ENCODE results near the gene CCDC187. TPM values are rescaled to one million over a fixed set of nuclear protein-coding genes. Genes with fewer than 3 reads are reported as not detected.

Gene CCDC187
- polyA plus RNA-seq, 1 donor: 0.06 TPM

DNA sequence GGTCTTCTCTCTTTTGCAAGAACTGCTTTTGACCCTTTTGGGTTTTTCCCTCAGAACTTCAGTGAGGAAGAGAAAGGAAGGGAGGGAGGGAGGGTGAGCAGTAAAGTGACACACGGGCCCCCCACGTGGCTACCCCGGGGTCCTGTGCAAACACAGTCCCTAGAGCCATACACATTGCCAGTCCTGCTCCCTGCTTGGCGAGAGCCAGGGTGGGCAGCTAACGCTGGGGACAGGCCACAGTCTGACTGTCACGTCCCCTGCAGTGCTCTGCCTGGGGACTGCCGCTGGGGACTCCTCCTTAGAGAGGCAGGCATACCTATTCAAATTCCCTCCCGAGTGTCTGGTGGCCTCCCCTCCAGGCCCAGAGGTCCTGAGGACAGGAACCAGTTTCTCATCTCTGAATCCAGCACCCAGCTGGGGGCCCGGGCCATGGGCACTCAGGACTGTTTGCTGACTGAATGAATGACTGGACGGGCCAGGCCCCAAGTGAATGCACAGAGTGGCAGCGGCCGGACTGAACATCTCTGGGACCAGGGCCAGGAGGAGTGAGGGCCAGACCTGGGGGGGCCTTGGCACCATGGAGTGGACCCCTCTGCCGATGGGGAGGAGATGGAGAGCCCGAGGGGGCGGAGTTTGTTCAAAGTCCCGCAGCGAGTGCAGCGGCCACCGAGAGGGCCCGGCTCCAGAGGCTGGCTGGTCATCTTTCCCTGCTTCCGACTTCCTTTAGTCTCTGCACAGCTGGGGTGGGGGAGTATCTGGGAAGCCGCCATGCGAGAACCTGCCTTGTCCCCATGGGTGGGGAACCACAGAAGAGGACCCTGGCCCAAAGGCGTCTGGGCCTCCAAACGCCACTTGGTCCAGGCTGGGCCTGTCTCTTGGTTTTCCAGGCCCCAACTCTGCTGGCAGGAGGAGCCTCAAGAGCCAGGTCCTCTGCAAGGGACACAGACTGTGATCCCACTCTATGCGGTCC is 5.8 kb downstream of the CCDC187 start:
- no peak for DNase-seq (ENCODE audit: low read depth)

DNA sequence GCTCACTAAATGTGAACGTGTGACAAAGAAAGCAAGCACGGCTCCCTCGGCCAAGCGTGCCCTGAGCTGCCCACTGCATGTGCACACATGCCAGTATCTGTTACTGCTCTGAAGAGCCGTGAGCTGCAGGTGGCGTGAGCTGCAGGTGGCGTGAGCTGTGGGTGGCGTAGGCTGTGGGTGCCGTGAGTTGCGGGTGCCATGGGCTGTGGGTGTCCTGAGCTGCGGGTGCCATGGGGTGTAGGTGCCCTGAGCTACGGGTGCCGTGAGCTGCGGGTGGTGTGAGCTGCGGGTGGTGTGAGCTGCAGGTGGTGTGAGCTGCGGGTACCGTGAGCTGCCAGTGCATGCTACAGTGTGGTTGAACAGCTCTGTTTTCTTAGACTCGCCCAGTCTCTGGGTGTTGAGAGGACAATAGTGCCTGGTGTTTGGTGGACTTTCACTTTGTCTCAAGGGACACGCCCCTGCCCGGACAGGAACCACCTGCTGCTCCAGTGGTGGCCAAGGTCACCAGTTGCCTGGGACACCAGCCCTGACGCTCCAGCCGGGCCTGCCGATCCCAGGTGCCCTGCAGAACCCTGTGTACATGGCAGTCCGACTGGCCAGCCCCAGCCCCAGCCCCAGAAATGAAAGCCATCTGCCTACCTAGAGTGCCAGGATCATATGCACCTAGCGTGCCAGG is 6.7 kb downstream of the CCDC187 start:
- DNase-seq (ENCODE audit: low read depth): no peak

DNA sequence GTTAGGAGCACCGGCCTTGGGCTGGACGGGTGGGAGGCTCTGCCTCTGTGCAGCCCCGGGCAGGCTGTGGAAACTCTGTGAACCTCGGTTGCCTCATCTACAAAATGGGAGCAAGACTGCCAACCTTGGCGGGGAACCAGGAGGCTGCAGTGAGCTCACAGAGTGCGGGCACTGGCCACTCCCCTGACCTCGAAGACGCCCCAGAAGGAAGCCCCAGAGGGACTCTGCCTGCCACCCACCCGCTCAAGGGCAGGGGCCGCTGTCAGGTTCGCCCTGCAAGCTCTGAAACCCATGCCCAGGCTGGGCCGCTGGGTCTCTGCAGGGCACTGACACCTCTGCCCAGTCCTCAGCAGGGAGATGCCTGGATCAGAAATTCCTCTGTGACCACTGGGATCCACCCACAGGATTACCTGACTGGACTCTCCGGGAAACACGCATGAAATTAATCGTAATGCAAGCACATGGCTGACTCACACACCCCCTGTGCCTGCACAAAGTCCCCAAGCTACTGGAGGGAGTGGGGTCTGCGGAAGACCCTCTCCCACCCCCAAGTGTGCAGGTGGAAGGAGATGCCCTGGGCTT is 7.4 kb downstream of the CCDC187 start:
- DNase-seq (ENCODE audit: low read depth): no peak

DNA sequence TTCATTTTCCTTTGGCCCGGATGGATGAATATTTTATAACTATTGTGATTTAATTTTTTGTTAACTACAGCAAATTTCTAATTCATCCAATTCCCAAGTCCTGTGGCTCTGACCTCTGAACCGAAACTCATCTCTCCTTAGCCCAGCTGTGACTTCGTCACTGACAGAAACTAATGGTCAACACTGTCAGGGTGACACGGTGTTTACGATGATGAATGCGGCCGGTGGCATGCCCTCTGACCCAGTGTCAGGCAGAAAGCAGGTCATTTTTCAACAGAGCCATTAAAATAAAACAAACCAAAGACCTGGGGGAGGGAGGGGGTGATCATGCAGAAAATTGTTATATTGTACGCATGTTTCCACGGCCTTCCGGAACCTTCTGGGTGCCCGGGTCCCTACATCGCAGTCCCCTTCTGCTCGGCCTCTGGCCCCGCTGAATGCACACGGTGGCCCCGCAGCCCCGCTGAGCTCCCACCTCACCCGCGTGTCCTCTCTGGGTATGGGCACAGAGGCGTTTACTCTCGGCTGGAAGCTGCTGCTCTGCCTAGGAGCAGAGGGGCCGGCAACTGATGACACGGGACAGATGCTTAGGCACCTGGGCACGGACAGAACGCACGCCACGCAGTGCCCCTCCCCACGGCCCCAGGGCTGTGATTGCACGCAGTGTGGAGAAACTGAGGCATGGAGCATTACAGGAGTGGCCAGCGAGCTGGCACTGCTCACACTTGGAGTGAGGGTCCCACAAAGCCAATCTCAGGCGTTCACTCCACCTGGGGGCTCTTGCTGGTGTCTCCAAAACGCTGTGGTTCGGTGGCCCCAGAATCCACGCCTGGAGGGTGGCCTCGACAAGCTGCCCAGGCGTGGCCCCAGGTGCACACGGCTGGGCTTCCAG is 8.1 kb downstream of the CCDC187 start:
- DNase-seq (ENCODE audit: low read depth): no peak

DNA sequence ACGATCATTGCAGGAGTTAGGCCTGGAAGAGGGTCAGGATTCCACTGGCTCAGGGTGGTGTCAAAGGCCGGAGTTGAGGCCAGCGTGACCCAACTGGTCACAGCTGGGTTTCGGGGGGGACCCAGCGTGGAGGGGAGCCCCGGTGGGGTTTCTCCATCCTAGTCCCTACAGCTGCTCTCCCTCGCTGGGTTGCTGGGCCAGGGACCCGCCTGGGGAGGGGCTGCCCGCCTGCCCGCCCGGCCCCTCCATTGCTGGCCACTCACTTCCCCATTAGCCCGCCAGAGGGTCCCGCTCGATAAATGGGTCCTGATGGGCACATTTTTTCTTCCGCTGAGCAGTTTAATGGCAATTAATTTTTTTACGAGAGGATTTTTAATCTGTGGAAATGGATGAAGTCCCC is 8.8 kb downstream of the CCDC187 start:
- no peak for DNase-seq (ENCODE audit: low read depth)

DNA sequence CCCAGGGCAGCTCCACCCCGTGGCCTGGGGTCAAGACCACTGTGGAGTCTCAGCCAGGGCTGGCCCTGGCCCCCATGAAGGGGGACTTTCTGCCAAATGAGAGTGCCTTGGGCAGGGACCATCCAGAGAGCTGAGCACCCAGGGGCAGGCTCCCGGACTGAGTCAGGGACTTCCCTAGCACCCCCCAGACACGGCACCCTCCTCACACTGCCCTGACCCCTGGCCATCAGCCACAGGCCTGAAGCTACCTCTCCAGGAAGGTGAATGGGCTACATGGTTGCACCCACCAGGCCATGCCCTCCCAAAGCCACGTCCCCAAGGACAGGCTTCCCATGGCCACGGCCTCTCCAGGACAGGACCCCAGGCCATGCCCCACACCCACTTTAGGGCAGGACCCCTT is 9.5 kb downstream of the CCDC187 start:
- no peak for DNase-seq (ENCODE audit: low read depth)

DNA sequence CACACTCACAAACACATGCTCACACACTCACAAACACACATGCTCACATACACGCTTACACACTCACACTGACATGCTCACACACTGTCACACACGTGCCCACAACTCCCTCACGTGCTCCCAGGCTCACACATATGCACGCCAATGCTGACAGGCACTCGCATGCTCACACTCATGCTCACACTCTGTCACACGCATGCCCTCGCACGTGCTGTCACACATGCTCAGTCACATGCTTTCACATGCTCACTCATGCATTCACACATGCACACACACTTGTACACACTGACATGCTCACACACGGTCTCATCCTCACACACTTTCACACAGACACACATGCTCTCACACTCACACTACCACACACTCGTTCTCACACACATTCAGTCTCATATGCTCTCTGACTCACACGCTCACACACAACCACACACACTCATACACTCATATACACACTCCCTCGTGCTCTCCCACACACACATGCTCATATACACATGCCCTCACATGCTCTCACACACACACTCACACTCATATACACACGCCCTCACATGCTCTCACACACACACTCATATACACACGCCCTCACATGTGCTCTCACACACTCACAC is 10.3 kb downstream of the CCDC187 start:
- no peak for DNase-seq (ENCODE audit: low read depth)

DNA sequence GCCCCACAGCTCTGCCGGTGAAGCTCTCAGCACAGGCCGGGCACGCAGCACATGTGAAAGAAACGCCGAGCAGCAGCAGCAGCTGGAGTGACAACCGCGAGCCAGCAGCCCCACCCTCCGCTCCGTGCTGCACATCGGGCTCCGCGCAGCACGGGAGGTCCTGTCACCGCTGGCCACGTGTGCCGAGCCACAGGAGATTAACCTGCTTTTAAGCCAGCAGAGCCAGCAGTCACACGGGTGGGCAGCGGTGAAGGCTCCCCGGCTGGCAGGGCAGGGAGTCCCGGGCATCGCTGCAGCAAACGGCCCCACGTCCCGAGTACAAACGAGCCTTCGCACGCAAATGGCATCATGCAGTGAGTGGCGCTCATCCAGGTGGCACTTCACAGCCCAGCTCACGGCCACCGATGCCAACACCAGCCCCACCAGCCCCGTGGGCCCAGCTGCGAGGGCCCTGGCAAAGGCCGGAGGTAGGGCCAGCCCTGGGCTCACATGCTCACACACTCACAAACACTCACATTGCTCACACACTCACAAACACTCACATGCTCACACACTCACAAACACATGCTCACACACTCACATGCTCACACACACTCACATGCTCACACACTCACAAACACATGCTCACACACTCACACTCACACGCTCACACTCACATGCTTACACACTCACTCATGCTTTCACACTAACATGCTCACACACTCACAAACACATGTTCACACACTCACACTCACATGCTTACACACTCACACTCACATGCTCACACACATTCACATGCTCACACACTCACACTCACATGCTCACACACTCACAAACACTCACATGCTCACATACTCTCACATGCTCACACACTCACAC is 11.1 kb downstream of the CCDC187 start:
- DNase-seq (ENCODE audit: low read depth): no peak

DNA sequence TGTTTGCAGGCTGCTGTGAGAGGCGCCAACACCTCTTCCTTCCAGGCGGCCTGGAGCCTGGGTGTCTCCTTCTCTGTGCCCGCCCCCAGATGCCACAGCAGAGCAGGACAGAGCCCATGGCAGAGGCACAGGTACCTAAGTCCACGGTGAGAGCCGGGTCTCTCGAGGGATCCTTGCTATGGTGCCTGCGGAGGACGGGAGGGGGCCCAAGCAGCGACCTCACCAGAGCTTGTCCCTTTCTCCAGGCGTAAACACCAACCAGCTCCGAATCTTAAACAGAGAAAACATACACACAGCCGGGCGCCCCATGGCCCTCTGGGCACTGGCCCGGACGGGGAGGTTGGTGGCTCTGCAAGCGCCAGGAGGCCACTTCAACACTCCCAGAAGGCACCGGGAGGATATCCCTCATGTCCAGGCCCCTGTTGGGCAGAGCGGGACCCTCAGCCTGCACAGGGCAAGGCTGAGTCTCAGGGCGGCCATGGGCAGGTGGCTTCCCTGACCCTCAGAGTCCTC is 11.8 kb downstream of the CCDC187 start:
- DNase-seq (ENCODE audit: low read depth): no peak

DNA sequence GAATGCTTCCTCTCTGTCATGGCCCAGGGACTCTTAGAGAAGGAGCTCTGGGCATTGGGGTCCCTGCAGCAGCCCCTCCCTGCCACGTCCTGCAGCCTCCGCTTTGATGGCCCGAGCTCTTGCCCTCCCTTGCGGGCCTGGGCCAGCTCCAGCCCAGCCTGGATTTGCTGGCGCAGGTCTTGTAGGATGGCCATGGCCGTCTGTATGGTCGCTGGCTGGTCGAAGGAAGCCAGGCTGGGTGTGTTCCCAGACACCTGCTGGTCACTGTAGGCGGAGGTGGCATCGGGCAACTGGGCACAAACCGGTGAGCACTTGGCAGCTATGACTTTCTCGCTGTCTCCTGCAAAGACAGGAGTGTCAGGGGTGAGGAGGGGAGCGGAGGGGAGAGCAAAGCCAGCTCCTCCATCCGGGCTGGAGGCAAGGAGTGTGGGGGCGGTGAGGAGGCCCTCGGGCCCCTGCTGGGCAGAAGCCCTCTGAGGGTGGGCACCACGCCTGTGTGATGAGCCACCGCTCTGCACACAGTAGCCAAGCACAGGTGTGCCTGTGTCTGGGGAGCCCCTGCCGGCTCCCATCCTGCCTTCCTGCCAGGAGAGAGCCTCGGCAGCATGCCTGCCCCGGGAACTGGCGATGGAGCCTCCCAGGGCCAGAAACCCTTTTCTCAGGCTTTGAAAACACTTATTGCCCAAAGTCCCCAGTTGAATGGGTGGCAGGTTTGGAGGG is 12.4 kb downstream of the CCDC187 start:
- DNase-seq (ENCODE audit: low read depth): no peak

DNA sequence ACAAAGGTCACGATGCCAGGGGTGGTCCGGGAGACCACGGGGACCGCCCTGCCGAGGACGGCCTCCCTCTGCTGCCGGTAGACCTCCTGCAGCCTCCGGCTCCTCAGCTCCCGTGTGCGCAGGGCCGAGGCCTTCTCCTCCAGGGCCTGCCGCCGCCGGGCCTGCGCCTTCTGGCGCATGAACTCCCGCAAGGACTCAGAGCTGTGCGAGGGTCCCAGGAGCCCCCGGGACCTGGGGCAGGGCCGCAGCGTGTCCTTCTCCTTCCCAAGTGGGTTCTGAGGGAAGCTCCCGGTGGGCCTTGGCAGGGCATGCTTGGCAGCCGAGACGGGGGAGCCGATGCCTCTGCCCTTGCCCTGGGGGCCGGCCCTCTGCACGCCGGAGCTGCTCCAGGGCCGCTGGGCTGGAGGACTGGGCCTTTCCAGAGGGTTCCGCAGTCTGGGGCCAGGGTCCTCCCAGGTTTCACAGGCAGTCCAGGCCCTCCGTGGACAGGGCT is 13.3 kb downstream of the CCDC187 start:
- DNase-seq (ENCODE audit: low read depth): no peak

DNA sequence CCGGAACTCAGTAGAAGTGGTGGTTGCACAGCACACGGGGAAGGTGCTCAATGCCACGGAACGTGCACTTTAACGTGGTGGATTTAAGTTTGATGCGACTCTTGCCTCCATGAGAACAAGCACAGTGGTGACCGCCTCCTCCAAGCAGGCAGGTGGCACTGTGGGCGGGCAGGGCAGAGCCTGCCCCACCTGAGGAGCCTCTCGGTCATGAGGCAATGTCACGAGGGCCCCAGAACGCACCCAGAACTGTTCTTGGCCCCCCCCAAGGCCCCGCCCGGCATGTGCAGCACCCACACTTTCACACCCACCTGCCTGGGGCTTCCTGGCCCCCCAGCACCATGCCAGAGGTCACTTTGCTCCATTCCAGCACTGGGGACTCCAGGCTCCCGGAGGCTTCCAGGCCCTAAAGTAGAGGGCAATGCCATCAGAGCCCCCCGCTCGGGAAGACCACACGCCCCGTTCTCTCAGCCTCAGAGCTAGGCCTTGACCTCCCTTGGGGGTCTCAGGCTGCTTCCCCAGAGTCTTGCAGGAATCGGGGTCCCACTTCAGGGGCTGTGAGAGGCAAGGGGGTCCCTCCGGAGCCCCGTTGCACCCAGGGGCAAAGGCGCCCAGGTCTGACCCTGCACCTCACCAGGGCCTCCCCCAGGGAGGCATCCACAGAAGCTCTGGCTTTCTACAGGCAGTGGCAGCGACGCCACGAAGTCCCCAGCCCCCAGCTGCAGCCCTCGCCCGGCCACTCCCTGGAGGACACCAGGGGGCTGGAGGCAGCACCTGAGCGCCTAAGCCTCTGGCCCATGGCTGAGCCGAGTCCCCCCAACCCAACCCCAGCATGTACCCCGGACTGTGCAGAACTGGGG is 14.0 kb downstream of the CCDC187 start:
- no peak for DNase-seq (ENCODE audit: low read depth)

DNA sequence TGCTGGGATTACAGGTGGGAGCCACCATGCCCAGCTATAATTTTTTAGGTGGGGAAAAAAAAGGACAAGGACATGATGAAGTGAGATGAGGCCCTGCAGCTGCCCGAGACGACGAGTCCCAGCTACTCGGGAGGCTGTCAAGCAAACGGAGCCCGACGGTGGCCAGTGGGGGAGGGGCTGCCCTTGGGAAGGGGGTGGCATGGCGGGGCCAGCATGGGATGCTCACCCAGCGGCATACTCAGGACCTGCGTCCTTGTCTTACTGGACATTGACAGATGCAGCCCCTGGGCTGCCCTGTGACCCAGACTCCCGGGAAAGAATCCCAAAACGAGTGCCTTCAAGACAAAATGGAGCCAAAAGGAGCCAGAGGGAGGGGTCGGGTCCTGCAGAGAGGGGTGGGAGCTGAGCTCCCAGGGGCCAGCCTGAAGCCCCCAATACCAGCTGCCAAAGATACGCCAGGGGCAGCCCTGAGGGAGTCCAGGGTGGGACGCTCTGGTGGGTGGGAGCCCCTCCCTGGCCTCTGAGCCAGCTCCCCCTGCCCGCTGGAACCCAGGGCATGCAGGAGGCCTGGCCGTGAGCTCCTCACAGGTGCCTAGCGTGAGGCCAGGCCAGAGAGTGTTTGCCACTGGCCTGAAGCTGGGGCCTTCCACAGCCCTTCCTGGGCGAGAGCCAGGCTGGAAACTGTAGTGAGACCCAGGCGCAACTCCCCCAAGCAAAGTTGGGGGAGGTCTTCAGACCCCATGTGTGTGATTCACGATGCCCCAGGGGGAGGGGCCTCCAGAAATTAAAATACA is 15.7 kb downstream of the CCDC187 start:
- no peak for DNase-seq (ENCODE audit: low read depth)

DNA sequence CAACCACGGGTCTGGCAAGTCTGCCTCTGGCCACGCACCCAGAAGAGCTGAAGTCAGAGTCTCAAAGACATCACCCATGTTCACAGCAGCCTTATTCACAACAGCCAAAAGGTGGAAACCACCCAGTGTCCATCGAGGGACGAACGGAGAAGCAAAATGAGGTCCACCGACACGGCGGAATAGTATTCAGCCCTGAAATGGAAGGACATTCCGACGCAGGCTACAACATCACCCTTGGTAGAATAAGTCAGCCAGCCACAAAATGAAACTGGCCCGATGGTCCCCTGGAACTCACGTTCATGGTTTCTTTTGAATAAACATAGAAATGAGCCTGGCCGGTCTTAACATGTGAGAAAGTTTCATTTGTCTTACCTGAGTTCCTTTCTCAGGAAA is 16.9 kb downstream of the CCDC187 start:
- DNase-seq (ENCODE audit: low read depth): no peak

DNA sequence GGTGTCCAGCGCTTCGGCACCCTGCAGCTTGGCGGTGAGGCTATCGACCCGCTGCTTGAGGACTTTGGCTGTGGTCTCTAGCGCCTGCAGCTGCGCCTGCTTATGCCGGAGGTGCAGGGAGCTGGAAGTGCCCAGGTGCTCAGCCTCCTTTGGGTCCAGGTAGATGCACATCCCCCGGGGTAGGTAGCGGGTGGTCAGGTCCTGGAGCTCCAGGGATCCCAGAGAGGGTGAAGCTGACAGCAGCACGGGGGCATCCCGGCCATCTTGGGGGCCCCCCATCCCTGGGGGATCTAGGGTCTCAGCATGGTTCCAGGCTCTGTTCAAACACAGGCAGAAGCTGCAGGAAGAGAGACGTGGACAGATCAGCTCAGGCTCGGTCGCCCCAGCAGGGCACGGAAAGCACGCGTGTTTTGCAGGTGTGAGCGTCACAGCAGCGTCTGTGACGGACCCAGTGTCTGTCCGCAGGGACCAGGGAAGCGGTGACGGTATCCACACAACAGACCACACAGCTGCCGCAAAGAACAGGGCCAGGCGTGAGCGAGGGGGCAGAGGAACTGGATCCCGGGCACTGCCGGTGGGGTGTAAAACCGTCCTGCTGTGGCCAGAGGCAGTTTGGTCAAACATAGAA is 17.4 kb downstream of the CCDC187 start:
- DNase-seq (ENCODE audit: low read depth): no peak

DNA sequence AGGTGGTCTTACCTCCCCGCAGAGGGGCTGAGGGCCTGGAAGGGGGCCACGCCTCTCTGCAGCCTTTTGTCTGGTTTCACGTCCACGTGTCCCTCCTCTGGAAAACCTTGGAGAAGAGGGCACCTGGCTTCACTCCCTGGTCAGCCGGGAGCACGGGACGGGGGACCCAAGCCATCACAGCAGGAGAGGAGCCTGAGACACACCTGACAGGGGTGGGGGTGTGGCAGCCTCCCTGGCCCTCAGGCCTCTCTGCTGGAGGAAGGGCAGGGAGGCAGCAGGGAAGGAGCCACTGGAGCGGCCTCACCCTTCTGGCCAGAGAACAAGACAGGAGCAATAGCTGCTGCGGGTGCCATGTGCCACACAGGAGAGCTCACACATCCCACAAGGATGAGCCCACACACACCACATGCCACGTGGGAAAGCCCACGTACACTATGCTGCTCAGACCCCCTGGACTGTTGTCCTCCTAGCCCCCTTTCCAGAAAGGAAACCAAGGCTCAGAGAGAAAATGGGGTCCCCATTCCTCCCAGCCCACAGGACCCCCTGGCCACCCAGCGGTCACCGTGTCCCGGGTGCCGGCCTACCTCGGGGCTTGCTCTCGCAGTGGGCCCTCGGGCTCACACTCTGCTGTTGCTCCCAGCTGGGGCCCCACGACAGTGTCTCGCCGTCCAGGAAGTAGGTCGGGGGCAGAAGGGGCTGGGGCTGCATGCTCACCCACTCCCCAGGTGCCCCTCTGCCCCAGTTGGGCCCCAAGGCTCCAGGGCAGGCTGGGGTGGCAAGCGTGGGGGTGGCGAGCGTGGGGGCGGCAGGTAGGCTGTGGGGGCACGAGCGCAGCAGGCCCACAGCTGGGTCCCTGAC is 18.2 kb downstream of the CCDC187 start:
- DNase-seq (ENCODE audit: low read depth): no peak
